ENCODE results near the gene NIBAN1. TPM values are rescaled to one million over a fixed set of nuclear protein-coding genes. Genes with fewer than 3 reads are reported as not detected.

The NIBAN1 gene
- polyA plus RNA-seq, 1 donor from 2014 or later, result 0.09 TPM

DNA sequence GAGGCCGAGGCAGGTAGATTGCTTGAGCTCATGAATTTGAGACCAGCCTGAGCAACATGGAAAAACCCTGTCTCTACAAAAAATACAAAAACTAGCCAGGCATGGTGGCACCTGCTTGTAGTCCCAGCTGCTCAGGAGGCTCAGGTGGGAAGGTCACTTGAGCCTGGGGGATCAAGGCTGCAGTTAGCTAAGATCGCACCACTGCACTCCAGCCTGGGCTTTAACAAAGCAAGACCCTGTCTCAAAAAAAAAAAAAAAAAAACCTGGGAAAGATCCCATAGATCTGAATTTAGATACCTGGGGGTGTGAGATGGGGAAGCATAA is 32.9 kb downstream of the NIBAN1 start:
- H3K4me2 ChIP-seq (ENCODE audit: low read length), result no peak overlapping the region
- no peak for TF ChIP-seq EP300 (conservative IDR thresholded peaks at IDR 0.05; ENCODE audit: poor library complexity, severe bottlenecking)
- TF ChIP-seq SMC3 (conservative IDR thresholded peaks at IDR 0.05; ENCODE audit: poor library complexity), result no peak
- no peak for TF ChIP-seq TAF1 (IDR thresholded peaks at IDR 0.05; ENCODE audit: low read depth)
- no peak for TF ChIP-seq CTCF (IDR thresholded peaks at IDR 0.05; ENCODE audit: poor library complexity, severe bottlenecking)
- TF ChIP-seq REST (IDR thresholded peaks at IDR 0.05; ENCODE audit: borderline replicate concordance), result no peak
- no peak for TF ChIP-seq POLR2AphosphoS5 (IDR thresholded peaks at IDR 0.05)
- TF ChIP-seq EZH2 (IDR thresholded peaks at IDR 0.05; ENCODE audit: borderline replicate concordance, insufficient read depth, low read length, poor library complexity, severe bottlenecking), result no peak
- TF ChIP-seq RAD21 (conservative IDR thresholded peaks at IDR 0.05), result no peak
- no peak for TF ChIP-seq MXI1 (conservative IDR thresholded peaks at IDR 0.05; ENCODE audit: poor library complexity, severe bottlenecking)
- H3K36me3 ChIP-seq (ENCODE audit: insufficient read depth, low read length), result no peaks in the 10 kb centered on the region
- H4K20me1 ChIP-seq (ENCODE audit: insufficient read depth), result no peaks in the 10 kb centered on the region
- no peak overlapping the region for H3K9ac ChIP-seq (ENCODE audit: low read length)
- H3K27ac ChIP-seq (ENCODE audit: low read length), result no peak overlapping the region
- no peaks in the 10 kb centered on the region for H3K9me2 ChIP-seq (ENCODE audit: insufficient read depth, low read length)
- no peak overlapping the region for H2AFZ ChIP-seq (ENCODE audit: low read depth, low read length)
- H3K79me2 ChIP-seq (replicated peaks; ENCODE audit: insufficient read depth, low read length), result no peaks in the 10 kb centered on the region
- no peak overlapping the region for H3K4me3 ChIP-seq (ENCODE audit: low read length)
- no peaks in the 10 kb centered on the region for H3K27me3 ChIP-seq (ENCODE audit: insufficient read depth, low read depth, low read length)
- no peaks in the 10 kb centered on the region for H3F3A ChIP-seq (ENCODE audit: insufficient read depth, low read length, poor library complexity, severe bottlenecking)
- peaks cover 3% of the 10 kb centered on the region for H3K9me3 ChIP-seq (ENCODE audit: low read length)

DNA sequence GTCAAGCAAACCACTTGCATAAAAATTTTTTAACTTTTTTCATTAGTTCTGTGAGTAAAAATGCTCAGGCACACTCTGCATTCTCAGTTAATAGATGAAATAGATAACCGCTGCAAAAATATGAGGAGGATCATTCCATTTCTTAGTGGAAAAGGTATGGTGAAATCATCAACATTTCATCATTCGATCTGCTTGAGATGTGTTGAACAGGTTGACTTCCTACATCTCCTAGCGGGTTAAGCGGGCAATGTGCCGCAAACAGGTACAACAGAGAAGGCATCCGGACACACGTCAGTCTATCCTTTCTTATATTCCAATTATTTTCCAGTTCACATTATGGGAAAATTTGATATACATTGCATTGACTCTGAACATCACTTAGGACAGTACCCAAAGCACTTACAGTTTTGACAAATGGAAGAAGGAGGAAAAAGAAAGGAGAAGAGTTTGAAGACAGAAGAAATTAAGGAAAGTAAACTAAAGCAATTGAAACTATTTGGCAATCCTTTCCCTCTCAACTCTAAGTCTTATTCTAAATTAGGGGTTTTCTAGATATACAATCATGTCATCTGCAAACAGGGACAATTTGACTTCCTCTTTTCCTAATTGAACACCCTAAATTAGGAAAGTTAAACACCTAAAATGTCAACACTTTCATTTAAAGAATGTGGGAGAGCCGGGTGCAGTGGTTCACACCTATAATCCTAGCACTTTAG is 33.5 kb downstream of the NIBAN1 start:
- Histone ChIP-seq H3K4me2 (ENCODE audit: low read length) (no peak overlapping the region), H3K4me3 (ENCODE audit: low read length) (no peak overlapping the region), H3K9ac (ENCODE audit: low read length) (no peak overlapping the region), H3F3A (ENCODE audit: insufficient read depth, low read length, poor library complexity, severe bottlenecking) (no peaks in the 10 kb centered on the region), H3K27me3 (ENCODE audit: insufficient read depth, low read depth, low read length) (no peaks in the 10 kb centered on the region), H3K27ac (ENCODE audit: low read length) (no peak overlapping the region), H3K9me3 (ENCODE audit: low read length) (peaks cover 3% of the 10 kb centered on the region), H3K79me2 (replicated peaks; ENCODE audit: insufficient read depth, low read length) (no peaks in the 10 kb centered on the region), H3K36me3 (ENCODE audit: insufficient read depth, low read length) (no peaks in the 10 kb centered on the region), H2AFZ (ENCODE audit: low read depth, low read length) (no peak overlapping the region), H4K20me1 (ENCODE audit: insufficient read depth) (no peaks in the 10 kb centered on the region), H3K9me2 (ENCODE audit: insufficient read depth, low read length) (no peaks in the 10 kb centered on the region)
- TF ChIP-seq EP300 (conservative IDR thresholded peaks at IDR 0.05; ENCODE audit: poor library complexity, severe bottlenecking), result no peak
- no peak for TF ChIP-seq POLR2AphosphoS5 (IDR thresholded peaks at IDR 0.05)
- no peak for TF ChIP-seq REST (IDR thresholded peaks at IDR 0.05; ENCODE audit: borderline replicate concordance)
- no peak for TF ChIP-seq CTCF (IDR thresholded peaks at IDR 0.05; ENCODE audit: poor library complexity, severe bottlenecking)
- no peak for TF ChIP-seq MXI1 (conservative IDR thresholded peaks at IDR 0.05; ENCODE audit: poor library complexity, severe bottlenecking)
- no peak for TF ChIP-seq TAF1 (IDR thresholded peaks at IDR 0.05; ENCODE audit: low read depth)
- TF ChIP-seq EZH2 (IDR thresholded peaks at IDR 0.05; ENCODE audit: borderline replicate concordance, insufficient read depth, low read length, poor library complexity, severe bottlenecking), result no peak
- no peak for TF ChIP-seq SMC3 (conservative IDR thresholded peaks at IDR 0.05; ENCODE audit: poor library complexity)
- no peak for TF ChIP-seq RAD21 (conservative IDR thresholded peaks at IDR 0.05)

Measured in neural cell (in vitro differentiated cells).